ENCODE results near the gene PFDN1.

DNA sequence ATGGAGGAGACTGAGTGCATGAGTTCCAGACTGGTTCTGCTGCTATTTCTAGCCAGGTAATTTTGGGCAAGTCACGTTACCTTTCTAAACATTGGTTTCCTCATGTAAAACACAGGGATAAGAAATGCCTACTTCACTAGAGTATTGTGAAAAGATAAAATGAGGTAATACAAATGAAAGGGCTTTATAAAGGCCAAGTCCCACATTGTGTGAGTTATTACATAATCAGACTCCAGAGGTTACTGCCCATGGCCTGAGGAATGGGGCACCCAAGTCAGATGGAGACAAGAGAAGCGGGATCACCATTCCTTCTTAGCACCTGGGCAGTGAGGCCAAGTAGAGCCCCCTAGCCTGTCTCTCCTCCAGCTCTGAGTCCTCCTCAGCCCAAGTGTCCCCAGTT is 36.0 kb upstream of the PFDN1 start:
- TF ChIP-seq, protein P1, sequence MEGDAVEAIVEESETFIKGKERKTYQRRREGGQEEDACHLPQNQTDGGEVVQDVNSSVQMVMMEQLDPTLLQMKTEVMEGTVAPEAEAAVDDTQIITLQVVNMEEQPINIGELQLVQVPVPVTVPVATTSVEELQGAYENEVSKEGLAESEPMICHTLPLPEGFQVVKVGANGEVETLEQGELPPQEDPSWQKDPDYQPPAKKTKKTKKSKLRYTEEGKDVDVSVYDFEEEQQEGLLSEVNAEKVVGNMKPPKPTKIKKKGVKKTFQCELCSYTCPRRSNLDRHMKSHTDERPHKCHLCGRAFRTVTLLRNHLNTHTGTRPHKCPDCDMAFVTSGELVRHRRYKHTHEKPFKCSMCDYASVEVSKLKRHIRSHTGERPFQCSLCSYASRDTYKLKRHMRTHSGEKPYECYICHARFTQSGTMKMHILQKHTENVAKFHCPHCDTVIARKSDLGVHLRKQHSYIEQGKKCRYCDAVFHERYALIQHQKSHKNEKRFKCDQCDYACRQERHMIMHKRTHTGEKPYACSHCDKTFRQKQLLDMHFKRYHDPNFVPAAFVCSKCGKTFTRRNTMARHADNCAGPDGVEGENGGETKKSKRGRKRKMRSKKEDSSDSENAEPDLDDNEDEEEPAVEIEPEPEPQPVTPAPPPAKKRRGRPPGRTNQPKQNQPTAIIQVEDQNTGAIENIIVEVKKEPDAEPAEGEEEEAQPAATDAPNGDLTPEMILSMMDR (IDR thresholded peaks at IDR 0.05), result no peak
- no peak for TF ChIP-seq POLR2A (IDR thresholded peaks at IDR 0.05)
